ENCODE measurements around the gene LRRC52. TPM values are rescaled to one million over a fixed set of nuclear protein-coding genes. Genes with fewer than 3 reads are reported as not detected.

Gene LRRC52
- total and polyA plus RNA-seq, 2 of the 8 experiments (the other 6 are each of a cell fraction or from before 2014, with no cell fraction given) = 0.05 TPM; not detected in 1

DNA sequence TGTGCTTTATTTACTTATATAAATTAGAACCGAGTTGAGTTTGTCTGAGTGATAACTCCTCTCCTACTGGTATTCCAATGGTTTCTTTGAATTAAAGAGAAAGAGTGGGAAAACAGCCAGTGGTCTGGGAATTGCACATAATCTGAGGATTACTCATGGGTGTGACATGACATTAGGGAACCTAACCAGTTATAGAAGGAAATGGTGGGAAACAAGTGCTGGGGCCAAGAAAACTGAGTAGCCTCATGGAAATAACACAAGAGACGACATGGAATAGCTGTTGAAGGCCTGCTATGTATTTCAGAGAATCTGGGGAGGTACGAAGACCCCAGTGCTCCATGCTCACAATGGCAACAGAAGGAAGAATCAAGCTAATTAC, 41.8 kb upstream of the LRRC52 start:
- no peak for DNase-seq (ENCODE audit: low read depth in 1 of 2, low spot score in 2 of 2)
- Histone ChIP-seq H2AK5ac (ENCODE audit: low read depth, low read length) (no peak overlapping the region), H4K20me1 (replicated peaks in 1 of 2; ENCODE audit: control insufficient read depth in 1 of 2, insufficient read depth in 2 of 2, low read length in 2 of 2) (no peaks in the 10 kb centered on the region), H4K8ac (ENCODE audit: extremely low read depth, insufficient read depth, low read length) (no peak overlapping the region), H3K27me3 (replicated peaks in 1 of 4; ENCODE audit: control insufficient read depth in 3 of 4, extremely low read depth in 1 of 4, insufficient read depth in 3 of 4, low read length in 3 of 4) (peaks cover 0 to 1% (median 0%) of the 10 kb centered on the region in 4 experiments; a peak in 1 of 7 replicates), H4K5ac (ENCODE audit: insufficient read length, low read depth, low read length) (no peak overlapping the region), H3K4me3 (ENCODE audit: extremely low read depth in 1 of 4, insufficient read depth in 2 of 4, low read depth in 3 of 4, low read length in 4 of 4) (no peak overlapping the region), H2BK12ac (ENCODE audit: low read depth, low read length) (no peak overlapping the region), H2BK20ac (ENCODE audit: low read length) (no peak overlapping the region), H3K4me2 (ENCODE audit: insufficient read depth in 1 of 2, low read depth in 2 of 2, low read length in 2 of 2) (no peak overlapping the region), H3K9ac (replicated peaks in 1 of 4; ENCODE audit: extremely low read depth in 1 of 4, low read depth in 3 of 4, low read length in 3 of 4) (no peak overlapping the region), H2BK120ac (replicated peaks; ENCODE audit: low read depth, low read length) (no peak overlapping the region), H3K4me1 (replicated peaks in 1 of 4; ENCODE audit: control insufficient read depth in 3 of 4, insufficient read depth in 4 of 4, low read length in 3 of 4) (no peaks in the 10 kb centered on the region), H3K23me2 (ENCODE audit: low read depth, low read length) (no peaks in the 10 kb centered on the region), H3K79me1 (ENCODE audit: low read depth, low read length) (no peaks in the 10 kb centered on the region), H3K18ac (ENCODE audit: extremely low read depth, low read length) (no peak overlapping the region), H3K56ac (replicated peaks; ENCODE audit: insufficient read length, low read depth, low read length) (no peak overlapping the region), H3K23ac (ENCODE audit: insufficient read length) (no peak overlapping the region), H2AFZ (ENCODE audit: low read length) (no peak overlapping the region), H3K14ac (ENCODE audit: insufficient read length) (no peak overlapping the region), H3K36me3 (ENCODE audit: control insufficient read depth in 2 of 4, insufficient read depth in 4 of 4, low read length in 3 of 4) (no peaks in the 10 kb centered on the region), H2BK5ac (ENCODE audit: low read depth, low read length) (no peak overlapping the region), H3K9me3 (ENCODE audit: insufficient read depth in 2 of 2, low read depth in 1 of 2, low read length in 1 of 2) (no peaks in the 10 kb centered on the region), H3K79me2 (ENCODE audit: control insufficient read depth in 1 of 2, insufficient read depth in 2 of 2, low read length in 2 of 2) (no peaks in the 10 kb centered on the region), H3K4ac (replicated peaks; ENCODE audit: insufficient read length, low read depth, low read length) (no peak overlapping the region), H4K91ac (replicated peaks; ENCODE audit: insufficient read length, low read length) (no peak overlapping the region), H2BK15ac (ENCODE audit: low read length) (no peak overlapping the region), H3K27ac (ENCODE audit: low read depth, low read length) (no peak overlapping the region)
- no peak for TF ChIP-seq SP1 (IDR thresholded peaks at IDR 0.05; ENCODE audit: low read depth, low read length)
- TF ChIP-seq, protein P1, sequence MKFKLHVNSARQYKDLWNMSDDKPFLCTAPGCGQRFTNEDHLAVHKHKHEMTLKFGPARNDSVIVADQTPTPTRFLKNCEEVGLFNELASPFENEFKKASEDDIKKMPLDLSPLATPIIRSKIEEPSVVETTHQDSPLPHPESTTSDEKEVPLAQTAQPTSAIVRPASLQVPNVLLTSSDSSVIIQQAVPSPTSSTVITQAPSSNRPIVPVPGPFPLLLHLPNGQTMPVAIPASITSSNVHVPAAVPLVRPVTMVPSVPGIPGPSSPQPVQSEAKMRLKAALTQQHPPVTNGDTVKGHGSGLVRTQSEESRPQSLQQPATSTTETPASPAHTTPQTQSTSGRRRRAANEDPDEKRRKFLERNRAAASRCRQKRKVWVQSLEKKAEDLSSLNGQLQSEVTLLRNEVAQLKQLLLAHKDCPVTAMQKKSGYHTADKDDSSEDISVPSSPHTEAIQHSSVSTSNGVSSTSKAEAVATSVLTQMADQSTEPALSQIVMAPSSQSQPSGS (IDR thresholded peaks at IDR 0.05; ENCODE audit: low read length) = no peak
- TF ChIP-seq, protein P2, sequence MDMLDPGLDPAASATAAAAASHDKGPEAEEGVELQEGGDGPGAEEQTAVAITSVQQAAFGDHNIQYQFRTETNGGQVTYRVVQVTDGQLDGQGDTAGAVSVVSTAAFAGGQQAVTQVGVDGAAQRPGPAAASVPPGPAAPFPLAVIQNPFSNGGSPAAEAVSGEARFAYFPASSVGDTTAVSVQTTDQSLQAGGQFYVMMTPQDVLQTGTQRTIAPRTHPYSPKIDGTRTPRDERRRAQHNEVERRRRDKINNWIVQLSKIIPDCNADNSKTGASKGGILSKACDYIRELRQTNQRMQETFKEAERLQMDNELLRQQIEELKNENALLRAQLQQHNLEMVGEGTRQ (IDR thresholded peaks at IDR 0.05; ENCODE audit: low read length) = no peak
- TF ChIP-seq BRCA1 (IDR thresholded peaks at IDR 0.05; ENCODE audit: low read depth, low read length) = no peak
- TF ChIP-seq SRF (IDR thresholded peaks at IDR 0.05; ENCODE audit: low read depth, low read length) = no peak
- no peak for TF ChIP-seq SIRT6 (IDR thresholded peaks at IDR 0.05; ENCODE audit: low read length)
- no peak for TF ChIP-seq CHD1 (IDR thresholded peaks at IDR 0.05; ENCODE audit: low read depth, low read length)
- no peak for TF ChIP-seq RAD21 (IDR thresholded peaks at IDR 0.05 in 1 of 2, conservative IDR thresholded peaks at IDR 0.05 in 1 of 2; ENCODE audit: low read depth in 2 of 2, low read length in 2 of 2)
- ChIA-PET CTCF (ENCODE audit: partially characterized antibody) (no interaction called here), POLR2A (ENCODE audit: partially characterized antibody) (no interaction called here)
- no peak for FAIRE-seq
- 77% methylated on average over 3 of the region's 3 CpGs; no CpG with 5 or more reads in 1 of the 2 experiments for WGBS, 2 experiments (ENCODE audit: extremely low coverage in 1 of 2, insufficient coverage in 1 of 2, insufficient read length in 1 of 2, insufficient replicate concordance in 2 of 2, low coverage in 1 of 2, low lambda C conversion rate in 2 of 2, missing lambda C conversion rate in 1 of 2)
